Ishikawa (cell line): ENCODE measurements around the gene COQ4.

Experiments
- CEBPB ChIP-seq: IDR thresholded peaks from 2 replicates; pipeline ENCODE4 v1.6.1; 2012
- CREB1 ChIP-seq: IDR thresholded peaks from 2 replicates; pipeline ENCODE4 v1.6.1; 2012; ENCODE audit warnings: low read depth
- EGR1 ChIP-seq: IDR thresholded peaks from 2 replicates; pipeline ENCODE4 v1.6.1; 2012
- EP300 ChIP-seq: IDR thresholded peaks from 2 replicates; pipeline ENCODE4 v1.6.1; 2012; ENCODE audit warnings: borderline replicate concordance
- FOXM1 ChIP-seq: IDR thresholded peaks from 2 replicates; pipeline ENCODE4 v1.6.1; 2012; ENCODE audit warnings: low read depth, borderline replicate concordance
- NFIC ChIP-seq: IDR thresholded peaks from 2 replicates; pipeline ENCODE4 v1.6.1; 2012
- RAD21 ChIP-seq: IDR thresholded peaks from 2 replicates; pipeline ENCODE4 v1.6.1; 2012; ENCODE audit warnings: low read depth
- TAF1 ChIP-seq: IDR thresholded peaks from 2 replicates; pipeline ENCODE4 v1.6.1; 2012; ENCODE audit warnings: low read depth, mild to moderate bottlenecking
- TCF12 ChIP-seq: IDR thresholded peaks from 2 replicates; pipeline ENCODE4 v1.6.1; 2012; ENCODE audit warnings: low read depth
- TEAD4 ChIP-seq: IDR thresholded peaks from 2 replicates; pipeline ENCODE4 v1.6.1; 2012
- YY1 ChIP-seq: IDR thresholded peaks from 2 replicates; pipeline ENCODE4 v1.6.1; 2012; ENCODE audit warnings: low read depth
- ZBTB7A ChIP-seq: IDR thresholded peaks from 2 replicates; pipeline ENCODE4 v1.6.1; 2012; ENCODE audit warnings: low read depth
- TF ChIP-seq, protein P1 (sequence below): IDR thresholded peaks from 2 replicates; pipeline ENCODE4 v1.6.1; 2012; ENCODE audit warnings: low read depth, mild to moderate bottlenecking
- TF ChIP-seq, protein P2 (sequence below): IDR thresholded peaks from 2 replicates; pipeline ENCODE4 v1.6.1; 2012
- TF ChIP-seq, protein P3 (sequence below): IDR thresholded peaks from 2 replicates; pipeline ENCODE4 v1.6.1; 2012

The COQ4 gene

GRCh38 chr9:128314697-128315096 lies 7.9 kb upstream of the COQ4 start:
- TF ChIP-seq RAD21, result no peak
- TF ChIP-seq YY1, result no peak
- TF ChIP-seq EP300, result no peak
- no peak for TF ChIP-seq CEBPB
- no peak for TF ChIP-seq EGR1
- TF ChIP-seq, protein P1, sequence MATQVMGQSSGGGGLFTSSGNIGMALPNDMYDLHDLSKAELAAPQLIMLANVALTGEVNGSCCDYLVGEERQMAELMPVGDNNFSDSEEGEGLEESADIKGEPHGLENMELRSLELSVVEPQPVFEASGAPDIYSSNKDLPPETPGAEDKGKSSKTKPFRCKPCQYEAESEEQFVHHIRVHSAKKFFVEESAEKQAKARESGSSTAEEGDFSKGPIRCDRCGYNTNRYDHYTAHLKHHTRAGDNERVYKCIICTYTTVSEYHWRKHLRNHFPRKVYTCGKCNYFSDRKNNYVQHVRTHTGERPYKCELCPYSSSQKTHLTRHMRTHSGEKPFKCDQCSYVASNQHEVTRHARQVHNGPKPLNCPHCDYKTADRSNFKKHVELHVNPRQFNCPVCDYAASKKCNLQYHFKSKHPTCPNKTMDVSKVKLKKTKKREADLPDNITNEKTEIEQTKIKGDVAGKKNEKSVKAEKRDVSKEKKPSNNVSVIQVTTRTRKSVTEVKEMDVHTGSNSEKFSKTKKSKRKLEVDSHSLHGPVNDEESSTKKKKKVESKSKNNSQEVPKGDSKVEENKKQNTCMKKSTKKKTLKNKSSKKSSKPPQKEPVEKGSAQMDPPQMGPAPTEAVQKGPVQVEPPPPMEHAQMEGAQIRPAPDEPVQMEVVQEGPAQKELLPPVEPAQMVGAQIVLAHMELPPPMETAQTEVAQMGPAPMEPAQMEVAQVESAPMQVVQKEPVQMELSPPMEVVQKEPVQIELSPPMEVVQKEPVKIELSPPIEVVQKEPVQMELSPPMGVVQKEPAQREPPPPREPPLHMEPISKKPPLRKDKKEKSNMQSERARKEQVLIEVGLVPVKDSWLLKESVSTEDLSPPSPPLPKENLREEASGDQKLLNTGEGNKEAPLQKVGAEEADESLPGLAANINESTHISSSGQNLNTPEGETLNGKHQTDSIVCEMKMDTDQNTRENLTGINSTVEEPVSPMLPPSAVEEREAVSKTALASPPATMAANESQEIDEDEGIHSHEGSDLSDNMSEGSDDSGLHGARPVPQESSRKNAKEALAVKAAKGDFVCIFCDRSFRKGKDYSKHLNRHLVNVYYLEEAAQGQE, result no peak
- no peak for TF ChIP-seq NFIC
- no peak for TF ChIP-seq FOXM1
- TF ChIP-seq, protein P2, sequence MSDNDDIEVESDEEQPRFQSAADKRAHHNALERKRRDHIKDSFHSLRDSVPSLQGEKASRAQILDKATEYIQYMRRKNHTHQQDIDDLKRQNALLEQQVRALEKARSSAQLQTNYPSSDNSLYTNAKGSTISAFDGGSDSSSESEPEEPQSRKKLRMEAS, result no peak
- no peak for TF ChIP-seq TCF12
- TF ChIP-seq ZBTB7A, result no peak
- no peak for TF ChIP-seq TAF1

GRCh38 chr9:128316421-128316820 lies 6.2 kb upstream of the COQ4 start:
- TF ChIP-seq, protein P2, result no peak
- TF ChIP-seq RAD21 (no peak), EP300 (no peak), TEAD4 (no peak), YY1 (no peak), TAF1 (no peak), NFIC (no peak)
- TF ChIP-seq, protein P1, result no peak
- TF ChIP-seq, protein P3, sequence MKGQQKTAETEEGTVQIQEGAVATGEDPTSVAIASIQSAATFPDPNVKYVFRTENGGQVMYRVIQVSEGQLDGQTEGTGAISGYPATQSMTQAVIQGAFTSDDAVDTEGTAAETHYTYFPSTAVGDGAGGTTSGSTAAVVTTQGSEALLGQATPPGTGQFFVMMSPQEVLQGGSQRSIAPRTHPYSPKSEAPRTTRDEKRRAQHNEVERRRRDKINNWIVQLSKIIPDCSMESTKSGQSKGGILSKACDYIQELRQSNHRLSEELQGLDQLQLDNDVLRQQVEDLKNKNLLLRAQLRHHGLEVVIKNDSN, result no peak

DNA sequence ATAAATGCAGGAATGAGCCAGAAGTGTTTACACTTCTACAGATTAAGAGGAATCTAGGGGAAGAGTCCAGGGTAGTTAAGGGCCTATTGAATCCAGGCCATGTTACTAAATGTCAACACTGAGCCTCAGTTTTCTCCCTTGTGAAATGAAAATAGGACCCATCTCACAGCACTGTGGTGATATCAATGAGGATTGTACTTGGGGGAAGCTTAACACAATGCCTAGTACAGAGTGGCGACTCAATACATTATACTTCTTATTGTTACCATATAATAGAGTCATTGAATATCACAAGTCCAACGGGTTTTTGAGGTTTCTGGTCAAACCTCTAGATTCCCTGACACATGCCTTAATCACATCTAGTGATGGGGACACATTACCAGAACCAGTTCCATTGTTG lies 5.0 kb upstream of the COQ4 start:
- TF ChIP-seq TEAD4 (no peak), FOXM1 (no peak), EP300 (no peak), EGR1 (no peak), YY1 (no peak), CREB1 (no peak), NFIC (no peak), TCF12 (no peak), RAD21 (no peak), TAF1 (no peak), ZBTB7A (no peak), CEBPB (no peak)
- TF ChIP-seq, protein P3, result no peak

GRCh38 chr9:128321343-128321742 lies 1.3 kb upstream of the COQ4 start:
- TF ChIP-seq YY1 (no peak), NFIC (no peak), TAF1 (no peak), ZBTB7A (no peak), TEAD4 (no peak), EGR1 (no peak), CREB1 (no peak), FOXM1 (no peak), CEBPB (no peak), RAD21 (no peak), EP300 (no peak), TCF12 (no peak)
- TF ChIP-seq, protein P2, result no peak
- TF ChIP-seq, protein P3, result no peak
- TF ChIP-seq, protein P1, result no peak
